ENCODE data around the gene GAPVD1.

The GAPVD1 gene

GRCh38 chr9:125406810-125407087 is 145.1 kb downstream of the GAPVD1 start:
- DNase-seq: no peak

- DNase-seq: no peak
Measured at GRCh38 chr9:125407432-125407973, 145.9 kb downstream of the GAPVD1 start.

GRCh38 chr9:125407974-125408900 is 146.6 kb downstream of the GAPVD1 start:
- peak; percentile 21 for DNase-seq

GRCh38 chr9:125409217-125409636 is 147.6 kb downstream of the GAPVD1 start:
- DNase-seq: no peak

GRCh38 chr9:125409637-125410521 is 148.3 kb downstream of the GAPVD1 start:
- peak; percentile 11 for DNase-seq

DNA sequence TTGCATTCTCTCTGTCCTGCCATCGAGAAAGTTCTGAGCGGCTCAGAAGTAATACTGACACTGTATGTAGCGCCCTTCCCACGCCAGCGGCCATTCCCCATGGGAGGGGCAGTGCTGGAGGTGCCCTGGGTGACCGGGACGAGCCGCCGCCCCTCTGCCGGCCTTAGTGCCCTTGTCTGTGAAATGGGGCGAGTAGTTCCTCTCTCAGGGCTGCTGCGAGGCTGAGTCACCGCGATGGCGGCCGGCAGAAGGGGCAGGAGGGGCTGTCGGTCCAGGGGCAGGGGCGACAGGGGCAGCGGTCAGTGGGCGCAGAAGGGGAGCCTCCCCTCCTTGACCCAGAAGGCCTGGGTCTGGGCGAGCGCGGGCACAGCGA is 148.9 kb downstream of the GAPVD1 start:
- no peak for DNase-seq

DNA sequence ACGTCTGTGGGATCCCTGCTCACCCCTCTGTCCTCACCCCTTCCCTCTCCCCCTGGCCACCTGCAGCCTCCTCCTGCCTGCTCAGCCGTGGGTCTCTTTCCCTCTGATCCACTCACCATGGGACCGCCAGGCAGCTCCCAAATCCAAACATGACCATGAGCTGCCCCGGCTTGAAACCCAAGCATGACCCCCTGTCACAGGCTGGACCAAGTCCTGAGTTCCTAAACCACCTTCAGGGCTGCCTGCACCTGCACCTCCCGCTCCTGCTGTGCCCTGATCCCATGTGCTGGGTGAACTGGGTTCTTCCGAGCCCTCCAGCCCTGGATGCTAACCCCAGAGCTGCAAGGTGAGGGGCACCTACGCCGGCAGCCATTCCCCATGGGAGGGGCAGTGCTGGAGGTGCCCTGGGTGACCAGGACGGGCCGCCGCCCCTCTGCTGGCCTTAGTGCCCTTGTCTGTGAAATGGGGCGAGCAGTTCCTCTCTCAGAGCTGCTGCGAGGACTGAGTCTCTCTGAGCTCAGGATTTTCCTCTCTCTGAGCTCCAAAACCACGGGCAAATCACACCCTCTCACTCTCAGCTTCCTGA is 149.6 kb downstream of the GAPVD1 start:
- DNase-seq: no peak

GRCh38 chr9:125412166-125412565 is 150.5 kb downstream of the GAPVD1 start:
- DNase-seq: no peak

DNA sequence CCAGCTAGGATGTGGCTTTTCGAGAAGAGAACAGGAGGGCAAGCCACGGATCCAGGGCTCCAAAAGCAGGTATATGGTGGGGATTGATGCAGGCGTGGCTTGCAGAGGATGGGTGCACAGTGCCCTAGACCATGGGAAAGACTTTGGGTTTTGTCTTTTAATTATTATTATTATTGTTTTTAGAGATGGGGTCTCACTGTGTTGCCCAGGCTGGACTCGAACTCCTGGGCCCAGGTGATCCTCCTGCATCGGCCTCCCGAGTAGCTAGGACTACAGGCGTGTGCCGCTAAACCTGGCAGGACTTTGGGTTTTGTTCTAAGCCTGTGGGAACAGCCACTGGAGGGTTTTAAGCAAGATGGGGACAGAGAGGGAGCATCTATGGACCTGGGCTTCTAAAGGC is 152.0 kb downstream of the GAPVD1 start:
- DNase-seq: no peak

DNA sequence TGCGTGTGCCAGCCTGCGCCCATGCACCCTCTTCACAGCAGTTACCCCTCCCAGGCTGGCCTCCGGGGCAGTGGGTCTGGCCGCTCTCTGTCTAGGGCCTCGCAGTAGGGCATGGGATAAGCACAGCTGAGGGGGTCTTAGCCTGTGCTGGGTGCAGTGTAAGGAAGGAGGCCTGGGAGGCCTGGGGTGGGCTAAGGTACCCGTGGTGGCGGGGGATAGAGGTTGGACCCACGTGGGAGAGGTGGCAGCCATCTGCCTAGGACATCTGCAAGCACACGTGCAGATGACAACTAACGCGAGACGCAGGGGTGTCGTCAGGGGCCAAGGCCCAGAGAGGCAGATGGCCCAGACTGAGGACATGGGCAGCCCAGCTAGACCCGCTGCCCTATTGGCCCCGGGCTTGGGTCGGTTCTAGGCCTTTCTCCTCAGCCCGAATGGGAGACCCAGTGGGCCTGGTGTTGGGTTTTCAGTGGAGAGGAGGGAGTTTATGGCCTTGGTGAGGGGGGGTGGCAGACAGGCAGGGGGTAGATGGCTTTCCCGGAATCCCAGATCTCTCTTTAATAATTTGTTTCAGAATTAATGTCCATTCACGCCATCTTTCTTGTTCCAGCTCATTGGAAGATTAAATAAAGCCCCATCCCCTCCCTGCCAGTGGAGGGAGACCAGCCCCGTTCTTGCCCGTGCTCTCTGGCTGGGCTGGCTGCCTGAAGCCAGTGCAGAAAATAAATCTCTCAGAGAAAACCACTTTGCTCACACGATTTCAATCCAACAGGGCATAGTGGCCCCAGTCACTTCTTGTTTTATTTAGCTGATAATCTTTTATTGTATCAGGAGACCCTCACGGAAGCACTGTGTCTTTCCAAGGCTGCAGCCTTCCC is 154.2 kb downstream of the GAPVD1 start:
- DNase-seq: no peak

DNA sequence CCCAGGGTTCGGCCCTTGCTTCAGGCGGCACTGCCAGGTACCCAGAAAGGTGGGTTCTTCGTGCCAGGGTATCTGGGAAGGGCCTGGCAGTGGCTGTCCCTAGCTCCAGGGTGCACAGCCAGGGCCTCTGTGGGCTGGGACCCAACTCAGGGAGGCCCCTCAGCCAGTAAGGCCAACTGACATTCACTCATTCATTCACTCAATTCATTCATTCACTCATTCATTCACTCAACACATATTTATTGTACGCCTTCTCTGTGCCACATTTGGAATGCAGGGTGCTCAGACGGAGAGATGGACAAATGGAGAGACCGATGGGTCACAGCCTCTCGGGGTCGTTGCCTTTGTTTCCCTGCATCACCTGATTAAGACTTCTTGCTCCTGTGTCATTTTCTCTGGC is 154.9 kb downstream of the GAPVD1 start:
- DNase-seq: no peak

Data from NCI-H524 treated with DMSO at 0.1 percent for 48 hours (cell line).